ENCODE results near the gene HDLBP. TPM values are rescaled to one million over a fixed set of nuclear protein-coding genes. Genes with fewer than 3 reads are reported as not detected.

HDLBP gene
- total RNA-seq, 1 donor from 2014 or later, result 420 TPM

Other genes with a start within 250 kb of the HDLBP start
- 25.8 TPM for gene MTERF4, start 213.4 kb downstream of the HDLBP start, total RNA-seq
- 3.4 TPM for gene PASK, start 166.2 kb downstream of the HDLBP start, total RNA-seq
- gene PPP1R7, start 165.2 kb downstream of the HDLBP start, total RNA-seq, result 70.3 TPM
- 1.1 TPM for gene ANO7, start 127.0 kb downstream of the HDLBP start, total RNA-seq
- 139 TPM for gene SEPTIN2, start 253 bp upstream of the HDLBP start, total RNA-seq
- gene FARP2, start 40.6 kb upstream of the HDLBP start, total RNA-seq, result 18.6 TPM
- gene STK25, start 192.9 kb upstream of the HDLBP start, total RNA-seq, result 99.3 TPM
- gene BOK, start 243.1 kb upstream of the HDLBP start, total RNA-seq, result 3.6 TPM